Measurements from ENCODE around the gene ARFGAP2.

ARFGAP2 gene

DNA sequence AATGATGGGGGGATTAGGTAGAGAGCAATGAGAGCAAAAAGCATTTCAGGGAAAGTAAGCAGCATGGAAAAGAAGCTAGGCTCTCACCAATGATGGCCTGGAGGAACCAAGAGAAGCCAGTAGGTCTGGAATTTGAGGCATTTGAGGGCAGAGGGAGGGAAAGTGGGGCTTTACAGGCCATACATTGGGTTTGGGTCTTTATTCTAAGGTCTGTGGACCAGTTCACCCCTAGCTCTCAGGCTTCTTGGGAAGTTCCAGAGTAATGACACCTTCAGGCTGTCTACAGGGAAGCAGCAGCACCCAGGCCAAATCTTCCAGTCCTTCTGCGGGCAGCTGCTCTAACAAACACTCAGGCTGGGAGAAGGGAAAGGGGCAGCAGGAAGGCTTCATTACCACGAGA, 29.4 kb downstream of the ARFGAP2 start:
- no peak for DNase-seq

DNA sequence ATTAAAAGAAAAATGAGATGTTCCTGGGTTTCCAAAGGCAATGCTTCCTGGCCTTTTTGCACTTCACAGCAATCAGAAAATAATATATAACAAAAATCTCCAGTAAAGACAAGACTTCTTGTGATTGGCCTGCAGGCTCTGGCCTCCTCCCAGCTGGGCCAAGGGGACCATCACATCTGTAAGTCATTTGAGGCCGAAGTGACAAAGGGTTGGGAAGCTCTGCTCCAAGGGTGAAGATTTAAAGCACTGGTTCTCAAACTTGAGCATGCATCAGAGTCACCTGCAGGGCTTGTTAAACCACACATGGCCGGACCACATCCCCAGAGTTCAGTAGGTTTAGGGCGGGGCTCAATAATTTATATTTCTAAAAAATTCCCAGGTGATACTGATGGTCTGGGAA, 32.1 kb downstream of the ARFGAP2 start:
- no peak for DNase-seq

DNA sequence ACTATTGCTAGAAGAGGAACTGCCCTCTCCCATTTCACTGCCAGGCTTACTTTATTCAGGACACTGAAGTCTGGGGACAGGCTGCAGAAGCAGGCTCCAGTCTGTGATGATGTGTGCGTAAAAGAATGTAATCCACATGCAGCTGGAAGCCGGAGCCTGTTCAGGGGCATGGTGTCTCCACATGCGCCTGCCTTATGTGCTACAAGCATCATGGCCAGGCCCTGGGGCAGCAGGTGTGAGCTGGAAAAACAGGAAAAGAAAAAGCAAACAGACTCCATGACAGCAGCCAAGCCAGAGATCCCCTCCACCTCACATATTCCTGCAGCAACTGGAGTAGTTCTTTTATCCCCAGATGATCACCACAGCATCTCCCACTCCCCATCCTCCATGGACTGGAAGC, 33.4 kb downstream of the ARFGAP2 start:
- DNase-seq = peak in 1 of 2 experiments; percentile 25

DNA sequence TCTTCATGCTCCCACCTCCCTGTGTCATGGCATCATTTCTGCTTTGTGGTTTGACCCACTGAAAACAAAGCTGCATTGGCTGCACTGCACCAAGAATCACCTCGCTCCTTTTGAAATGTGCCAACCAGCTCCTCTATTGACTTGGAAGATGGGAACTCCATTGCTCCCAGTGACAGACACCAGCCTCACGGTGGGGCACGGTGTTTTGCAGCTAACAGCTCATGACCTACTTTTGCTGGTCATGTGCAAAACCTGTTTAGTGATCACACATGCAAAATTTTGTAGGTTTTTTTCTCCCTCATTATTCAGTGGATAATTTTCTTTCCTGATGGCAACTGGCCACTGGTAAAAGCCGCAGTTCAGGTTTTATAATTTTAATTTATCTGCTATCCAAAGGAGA, 36.8 kb downstream of the ARFGAP2 start:
- peak in 1 of 2 experiments; percentile 57 for DNase-seq

DNA sequence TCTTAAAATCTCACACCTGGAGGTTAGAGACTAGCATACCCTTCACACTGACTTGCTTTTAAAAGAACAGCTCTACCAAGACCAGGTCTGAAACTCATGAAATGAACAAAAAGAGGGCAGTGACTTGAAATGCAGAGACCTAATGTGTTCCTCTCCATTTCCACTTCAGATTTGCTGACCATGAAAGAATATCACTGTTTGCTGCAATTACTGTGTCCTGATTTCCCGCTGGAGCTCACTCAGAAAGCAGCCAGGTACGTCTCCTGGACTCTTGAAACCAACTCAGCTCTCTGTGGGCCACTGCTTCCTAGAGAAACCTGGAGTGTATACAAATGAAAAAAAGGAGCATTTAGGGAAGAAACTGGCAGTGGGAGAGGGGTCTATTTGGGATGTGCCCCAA, 39.2 kb downstream of the ARFGAP2 start:
- DNase-seq = no peak

DNA sequence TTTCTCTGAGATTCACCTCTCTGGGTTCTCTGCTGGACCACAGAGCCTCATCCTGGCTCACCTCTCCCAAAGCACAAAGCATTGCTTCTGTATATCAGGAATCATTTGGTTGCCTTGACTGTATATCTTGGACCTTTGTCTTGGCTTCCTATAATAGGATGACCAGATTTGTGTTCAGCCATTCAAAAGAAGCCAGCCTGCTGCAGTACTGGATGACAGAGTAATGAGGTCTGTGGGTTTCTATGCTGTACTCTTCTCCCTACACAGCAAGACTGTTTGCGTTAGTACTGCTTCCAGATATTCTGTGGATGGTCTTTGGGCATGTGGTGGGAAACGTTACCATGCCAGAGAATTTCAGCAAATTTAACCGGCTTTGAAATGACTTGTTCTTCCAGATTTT, 39.8 kb downstream of the ARFGAP2 start:
- no peak for DNase-seq

DNA sequence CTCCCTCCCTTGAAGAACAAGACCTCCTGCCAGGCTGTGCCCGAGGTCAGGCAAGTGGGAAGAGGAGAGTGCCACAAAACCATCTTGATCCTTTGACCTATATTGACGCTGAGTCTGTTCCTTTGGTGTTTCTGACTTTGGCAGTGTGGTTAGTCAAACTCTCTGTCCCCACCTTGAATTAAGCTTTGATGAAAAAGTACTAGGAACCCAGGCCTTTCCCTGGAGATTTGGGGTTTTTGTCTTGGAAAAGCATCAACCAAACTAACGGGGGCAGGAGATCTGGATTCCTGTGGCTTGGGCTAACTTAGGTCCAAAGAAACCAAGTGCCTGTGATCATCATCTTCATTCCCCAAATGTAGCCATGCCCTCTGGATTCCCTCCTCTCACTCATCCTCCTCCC, 40.4 kb downstream of the ARFGAP2 start:
- DNase-seq = no peak

DNA sequence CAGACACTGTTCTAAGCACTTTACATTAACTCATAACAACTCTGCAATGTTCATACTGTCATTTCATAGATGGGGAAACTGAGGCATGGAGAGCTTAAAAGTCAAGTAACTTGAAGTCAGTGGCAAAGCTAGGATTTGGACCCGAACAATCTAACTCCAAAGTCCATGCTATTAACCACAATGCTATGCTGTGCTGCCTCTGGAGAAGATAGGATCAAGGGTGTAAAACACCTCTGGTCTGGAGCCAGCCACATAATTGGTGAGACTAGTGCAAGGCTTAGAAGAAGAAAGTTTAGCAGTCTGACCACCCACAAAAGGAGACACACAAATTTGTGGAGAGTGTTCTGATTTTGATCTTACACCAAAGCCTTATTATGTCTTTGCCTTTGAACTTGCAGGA, 43.7 kb downstream of the ARFGAP2 start:
- no peak for DNase-seq

DNA sequence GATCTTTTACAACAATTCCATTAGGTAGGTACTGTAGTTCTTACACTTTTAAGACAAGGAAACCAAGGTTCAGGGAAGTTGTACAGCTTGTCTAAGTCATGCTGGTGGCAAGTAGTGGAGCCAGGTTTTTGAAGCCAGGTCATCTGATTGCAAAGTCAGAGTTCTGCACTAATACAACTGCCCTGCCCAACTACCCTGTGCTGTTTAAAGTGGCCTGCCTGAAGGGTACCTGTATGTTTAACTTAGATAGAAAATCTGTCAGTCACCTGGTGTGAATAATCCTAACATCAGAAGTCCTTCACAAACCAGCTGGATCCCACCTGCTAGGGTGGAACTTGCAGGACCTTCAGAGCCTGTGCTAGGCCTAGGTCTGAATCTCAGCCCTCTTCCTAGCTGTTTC, 44.2 kb downstream of the ARFGAP2 start:
- DNase-seq = no peak

DNA sequence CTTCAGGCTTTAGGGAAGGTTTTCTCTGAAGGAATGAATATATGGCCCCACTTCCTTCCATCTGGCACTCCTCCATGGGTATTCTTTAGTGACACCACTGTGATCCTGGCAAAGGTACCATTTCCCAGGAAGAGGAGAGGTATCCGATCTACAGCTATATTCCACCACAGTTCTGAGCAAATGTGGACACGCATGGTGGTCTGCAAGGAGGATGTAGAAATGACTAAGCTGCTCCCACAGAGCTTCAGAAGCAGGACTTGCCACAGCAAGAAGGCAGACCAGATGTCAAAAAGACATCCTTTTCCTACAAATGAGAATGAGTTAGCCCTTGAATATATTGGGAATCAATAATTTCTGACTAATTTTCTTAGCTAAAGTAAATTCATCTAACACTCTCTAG, 45.5 kb downstream of the ARFGAP2 start:
- no peak for DNase-seq

DNA sequence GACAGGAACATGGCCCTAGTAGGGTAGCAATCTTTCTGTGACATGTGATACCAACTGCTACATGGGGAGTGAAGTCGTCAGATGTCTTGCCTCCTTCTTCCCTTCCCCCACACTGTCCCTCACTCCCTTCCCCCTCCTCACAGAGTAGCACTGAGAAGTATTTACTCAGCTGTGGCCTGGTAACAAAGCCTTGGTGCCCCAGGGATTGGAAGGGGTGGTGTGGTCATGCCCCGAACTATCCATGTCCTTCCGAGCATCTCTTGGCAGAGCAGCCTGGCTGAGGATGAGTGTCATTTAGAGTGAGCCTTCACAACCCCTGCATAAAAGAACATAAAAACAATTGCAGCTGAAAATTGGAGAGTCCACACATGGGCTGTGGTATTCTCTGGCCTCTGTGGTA, 46.1 kb downstream of the ARFGAP2 start:
- peak in 1 of 2 experiments; percentile 30 for DNase-seq

DNA sequence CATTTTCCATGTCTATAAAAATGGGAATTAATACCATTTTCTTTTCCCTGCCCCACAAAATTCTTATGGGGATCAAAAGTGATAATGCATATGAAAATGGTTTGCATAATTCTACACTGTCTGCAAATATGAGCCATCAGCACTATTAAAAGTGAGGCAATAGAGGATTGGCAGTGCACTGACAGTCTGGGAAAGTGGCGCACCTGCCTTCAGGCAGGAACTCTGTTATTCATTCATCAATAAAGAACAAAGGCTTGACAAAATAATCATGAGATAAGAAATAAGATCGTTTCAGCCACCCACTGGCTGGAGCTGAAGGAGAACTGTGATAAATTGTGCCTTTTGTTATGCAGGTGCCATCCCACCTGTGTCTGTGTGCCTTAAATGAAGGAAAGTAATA, 49.5 kb downstream of the ARFGAP2 start:
- peak in 1 of 2 experiments; percentile 31 for DNase-seq

DNA sequence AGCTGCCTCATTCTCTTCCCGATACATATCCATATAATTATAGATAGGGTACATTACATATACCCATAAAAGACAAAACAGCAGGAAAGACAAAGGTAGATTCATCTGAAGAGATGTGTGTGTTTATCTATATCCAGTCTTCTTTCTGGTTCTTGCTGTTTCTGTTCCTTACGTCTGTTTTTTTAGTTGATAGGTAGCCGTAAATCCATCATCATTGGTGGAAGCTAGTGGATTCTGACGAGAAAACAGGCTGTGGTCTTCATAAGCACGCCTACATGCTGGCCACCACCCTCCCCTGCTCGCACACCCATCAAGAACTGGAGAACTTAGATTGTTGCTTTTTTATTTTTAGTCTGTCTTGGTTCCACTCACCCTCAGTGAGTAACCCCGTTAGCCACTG, 51.6 kb downstream of the ARFGAP2 start:
- DNase-seq = no peak

DNA sequence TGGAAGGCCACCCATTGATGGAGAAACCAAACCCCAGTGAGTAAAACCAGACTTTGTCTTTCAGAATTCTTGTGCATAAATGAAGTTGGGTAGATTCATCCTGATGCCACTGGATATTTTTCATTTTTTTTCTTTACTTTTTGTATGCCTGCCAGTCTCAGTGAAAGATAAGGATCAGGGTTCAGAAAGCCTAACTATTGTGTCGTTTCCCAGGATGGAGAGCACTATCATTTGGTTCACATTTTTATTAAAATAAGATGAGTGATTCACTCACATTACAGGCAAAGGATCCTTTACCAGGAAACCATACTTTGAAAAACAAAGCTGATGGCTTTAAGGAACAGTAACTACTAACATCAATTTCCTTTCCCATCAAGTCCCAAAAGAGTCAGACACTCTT, 52.0 kb downstream of the ARFGAP2 start:
- no peak for DNase-seq

DNA sequence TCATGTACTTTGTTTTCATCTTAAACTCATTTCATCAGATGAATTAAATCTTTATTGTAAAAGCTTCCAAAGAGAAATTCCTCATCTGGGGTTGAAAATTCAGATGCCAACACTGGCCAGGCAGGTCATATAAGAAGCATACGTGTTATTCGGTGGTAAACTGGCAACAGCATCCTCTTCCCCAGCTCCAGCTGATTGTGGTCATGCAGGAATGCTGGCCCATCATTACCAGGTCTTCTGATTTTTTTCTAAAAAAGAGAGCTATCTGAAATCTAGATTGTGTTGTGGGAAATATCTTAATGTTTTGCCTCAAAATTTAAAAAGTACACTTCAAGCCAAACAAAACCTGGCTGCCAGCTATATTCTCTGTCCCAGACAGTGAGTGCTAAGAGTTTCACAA, 53.6 kb downstream of the ARFGAP2 start:
- no peak for DNase-seq

DNA sequence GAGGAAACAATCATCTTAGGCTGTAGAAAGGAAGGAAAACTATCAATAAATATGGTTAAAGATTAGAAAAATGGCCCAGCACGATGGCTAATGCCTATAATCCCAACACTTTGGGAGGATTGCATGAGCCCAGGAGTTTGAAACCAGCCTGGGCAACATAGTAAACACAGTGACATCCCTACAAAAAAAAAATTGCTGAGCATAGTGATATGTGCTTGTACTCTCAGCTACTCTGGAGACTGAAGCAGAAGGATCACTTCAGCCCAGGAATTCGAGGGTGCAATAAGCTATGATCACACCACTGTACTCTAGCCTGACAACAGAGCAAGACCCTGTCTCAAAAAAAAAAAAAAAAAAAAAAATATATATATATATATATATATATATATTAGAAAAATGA, 54.9 kb downstream of the ARFGAP2 start:
- DNase-seq = no peak

DNA sequence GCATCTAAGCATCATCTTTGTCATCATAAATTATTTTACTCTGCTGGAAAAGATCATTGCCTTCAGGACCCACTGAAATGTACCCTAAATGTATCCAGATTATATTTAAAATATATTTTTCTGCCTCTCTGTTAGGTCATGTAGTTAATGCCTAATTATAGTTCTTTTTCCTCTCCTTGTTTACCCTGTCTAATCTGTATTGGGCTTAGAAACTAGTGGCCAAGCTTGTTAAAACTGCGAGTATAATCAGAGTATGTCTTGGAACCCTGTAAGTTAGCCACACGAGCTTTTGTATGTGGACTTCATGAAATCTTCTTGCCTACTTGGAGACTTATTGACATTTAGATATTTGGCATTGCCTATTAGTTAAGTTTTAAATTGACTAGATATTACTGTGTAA, 55.6 kb downstream of the ARFGAP2 start:
- no peak for DNase-seq

DNA sequence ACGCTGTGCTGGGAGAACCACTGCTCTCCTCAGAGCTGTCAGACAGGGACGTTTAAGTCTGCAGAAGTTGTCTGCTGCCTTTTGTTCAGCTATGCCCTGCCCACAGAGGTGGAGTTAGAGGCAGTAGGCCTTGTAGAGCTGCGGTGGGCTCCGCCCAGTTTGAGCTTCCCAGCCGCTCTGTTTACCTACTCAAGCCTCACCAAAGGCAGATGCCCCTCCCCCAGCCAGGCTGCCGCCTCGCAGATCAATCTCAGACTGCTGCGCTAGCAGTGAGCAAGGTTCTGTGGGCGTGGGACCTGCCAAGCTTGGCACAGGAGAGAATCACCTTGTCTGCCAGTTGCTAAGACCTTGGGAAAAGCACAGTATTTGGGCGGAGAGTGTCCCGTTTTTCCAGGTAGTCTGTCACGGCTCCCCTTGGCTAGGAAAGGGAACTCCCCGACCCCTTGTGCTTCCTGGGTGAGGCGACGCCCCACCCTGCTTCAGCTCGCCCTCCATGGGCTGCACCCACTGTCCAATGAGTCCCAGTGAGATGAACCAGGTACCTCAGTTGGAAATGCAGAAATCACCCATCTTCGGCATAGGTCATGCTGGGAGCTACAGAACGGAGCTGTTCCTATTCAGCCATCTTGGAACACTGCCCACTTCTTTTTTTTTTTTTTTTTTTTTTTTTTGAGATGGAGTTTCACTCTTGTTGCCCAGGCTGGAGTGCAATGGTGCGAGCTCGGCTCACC, 57.6 kb downstream of the ARFGAP2 start:
- DNase-seq = peak; percentile 11 to 56

Data from NCI-H526 (cell line).